Endodermal cell (in vitro differentiated cells): ENCODE measurements around the gene IFI30. TPM values are rescaled to one million over a fixed set of nuclear protein-coding genes. Genes with fewer than 3 reads are reported as not detected.

Experiments
- DNase-seq: peaks from one replicate; pipeline ENCODE4 v3.0.0-alpha.2; 2017
- H3K27ac ChIP-seq: 2 replicates; pipeline ENCODE4 v1.5.1; 2013; ENCODE audit warnings: mild to moderate bottlenecking, low read depth, low read length, moderate library complexity
- H3K27me3 ChIP-seq: 2 replicates; pipeline ENCODE4 v1.6.1; 2013; ENCODE audit warnings: mild to moderate bottlenecking, low read length, moderate library complexity; ENCODE audit not compliant: insufficient read depth, control insufficient read depth, poor library complexity, severe bottlenecking
- H3K36me3 ChIP-seq: 2 replicates; pipeline ENCODE4 v1.7.0; 2013; ENCODE audit warnings: mild to moderate bottlenecking, low read length, moderate library complexity; ENCODE audit not compliant: control insufficient read depth, insufficient read depth
- H3K4me1 ChIP-seq: one replicate; pipeline ENCODE4 v1.7.0; 2013; ENCODE audit warnings: low read length; ENCODE audit not compliant: control insufficient read depth, insufficient read depth
- H3K4me3 ChIP-seq: 2 replicates; pipeline ENCODE4 v1.5.1; 2013; ENCODE audit warnings: mild to moderate bottlenecking, low read length, moderate library complexity
- H3K9ac ChIP-seq: 2 replicates; pipeline ENCODE4 v1.6.1; 2013; ENCODE audit warnings: mild to moderate bottlenecking, low read length, moderate library complexity; ENCODE audit not compliant: poor library complexity, severe bottlenecking; ENCODE audit errors: extremely low read depth
- H3K9me3 ChIP-seq: 2 replicates; pipeline ENCODE4 v1.6.1; 2013; ENCODE audit warnings: mild to moderate bottlenecking, low read length, moderate library complexity; ENCODE audit not compliant: control insufficient read depth
- H3K27ac Mint-ChIP-seq: 2 replicates; pipeline ENCODE4 v1.8.0; 2020; ENCODE audit warnings: mixed read lengths
- H3K27me3 Mint-ChIP-seq: 2 replicates; pipeline ENCODE4 v1.8.0; 2021; ENCODE audit warnings: mild to moderate bottlenecking, mixed read lengths; ENCODE audit not compliant: insufficient read depth
- H3K36me3 Mint-ChIP-seq: 2 replicates; pipeline ENCODE4 v1.8.0; 2020; ENCODE audit warnings: low read depth, mixed read lengths
- H3K4me1 Mint-ChIP-seq: 2 replicates; pipeline ENCODE4 v1.8.0; 2020; ENCODE audit warnings: mixed read lengths
- H3K4me3 Mint-ChIP-seq: 2 replicates; pipeline ENCODE4 v1.8.0; 2020; ENCODE audit warnings: mild to moderate bottlenecking, moderate library complexity, mixed read lengths
- H3K9me3 Mint-ChIP-seq: 2 replicates; pipeline ENCODE4 v1.8.0; 2020; ENCODE audit warnings: mild to moderate bottlenecking, mixed read lengths
- WGBS, 2 experiments: methylation state at CpG; one replicate each; pipeline versions ENCODE4 v1.1.5 to v1.1.7; 2013; ENCODE audit warnings: missing lambda C conversion rate in 2 of 2, mixed read lengths in 1 of 2; ENCODE audit not compliant: insufficient coverage in 1 of 2, insufficient read length in 1 of 2; 5-methylcytosine and 5-hydroxymethylcytosine counted together
- total RNA-seq, 2 donors: library from RNA; stranded (reverse); fragmentation: NEBNext Ultra II Directional in 1 of 2; extraction: Animal tissue kit (Norgen Biotek cat#: 25700) in 1 of 2; gene quantifications; 2 replicates in 1 of 2; 3 replicates in 1 of 2; pipeline ENCODE4 v1.2.1, GENCODE V29; 2021
- TF ChIP-seq, protein P1 (sequence below): fragments of 200-600 bp; sonication (generic); conservative IDR thresholded peaks from 2 replicates; pipeline ENCODE4 v1.5.0; 2021; ENCODE audit warnings: antibody characterized with exemption, mild to moderate bottlenecking

Gene IFI30
- total RNA-seq, 2 donors from 2014 or later = 10.6 to 11.0 TPM

GRCh38 chr19:18167011-18167410 is 6.6 kb upstream of the IFI30 start:
- Histone ChIP-seq H3K9me3 (no peaks in the 10 kb centered on the region), H3K27me3 (no peaks in the 10 kb centered on the region), H3K36me3 (peaks cover 43% of the 10 kb centered on the region), H3K9ac (no peak overlapping the region), H3K4me1 (no peaks in the 10 kb centered on the region), H3K27ac (no peak overlapping the region), H3K4me3 (no peak overlapping the region)
- H3K4me1 Mint-ChIP-seq = no peaks in the 10 kb centered on the region
- no peak for DNase-seq
- H3K27ac Mint-ChIP-seq = no peak overlapping the region
- no peak overlapping the region for H3K4me3 Mint-ChIP-seq
- no peaks in the 10 kb centered on the region for H3K9me3 Mint-ChIP-seq
- TF ChIP-seq, protein P1, sequence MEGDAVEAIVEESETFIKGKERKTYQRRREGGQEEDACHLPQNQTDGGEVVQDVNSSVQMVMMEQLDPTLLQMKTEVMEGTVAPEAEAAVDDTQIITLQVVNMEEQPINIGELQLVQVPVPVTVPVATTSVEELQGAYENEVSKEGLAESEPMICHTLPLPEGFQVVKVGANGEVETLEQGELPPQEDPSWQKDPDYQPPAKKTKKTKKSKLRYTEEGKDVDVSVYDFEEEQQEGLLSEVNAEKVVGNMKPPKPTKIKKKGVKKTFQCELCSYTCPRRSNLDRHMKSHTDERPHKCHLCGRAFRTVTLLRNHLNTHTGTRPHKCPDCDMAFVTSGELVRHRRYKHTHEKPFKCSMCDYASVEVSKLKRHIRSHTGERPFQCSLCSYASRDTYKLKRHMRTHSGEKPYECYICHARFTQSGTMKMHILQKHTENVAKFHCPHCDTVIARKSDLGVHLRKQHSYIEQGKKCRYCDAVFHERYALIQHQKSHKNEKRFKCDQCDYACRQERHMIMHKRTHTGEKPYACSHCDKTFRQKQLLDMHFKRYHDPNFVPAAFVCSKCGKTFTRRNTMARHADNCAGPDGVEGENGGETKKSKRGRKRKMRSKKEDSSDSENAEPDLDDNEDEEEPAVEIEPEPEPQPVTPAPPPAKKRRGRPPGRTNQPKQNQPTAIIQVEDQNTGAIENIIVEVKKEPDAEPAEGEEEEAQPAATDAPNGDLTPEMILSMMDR = no peak
- H3K27me3 Mint-ChIP-seq = no peaks in the 10 kb centered on the region
- H3K36me3 Mint-ChIP-seq = peaks cover 62% of the 10 kb centered on the region
- 96% methylated on average over 20 to 21 of the region's 21 CpGs for WGBS, 2 experiments

- TF ChIP-seq, protein P1 = peak; percentile 84
- peaks cover 57% of the 10 kb centered on the region for H3K36me3 Mint-ChIP-seq
- H3K27me3 Mint-ChIP-seq = no peaks in the 10 kb centered on the region
- Histone ChIP-seq H3K4me3 (no peak overlapping the region), H3K9ac (no peak overlapping the region), H3K27ac (no peak overlapping the region), H3K27me3 (no peaks in the 10 kb centered on the region), H3K36me3 (peaks cover 34% of the 10 kb centered on the region), H3K9me3 (no peaks in the 10 kb centered on the region), H3K4me1 (no peaks in the 10 kb centered on the region)
- DNase-seq = peak; percentile 84
- H3K4me1 Mint-ChIP-seq = no peaks in the 10 kb centered on the region
- WGBS, 2 experiments = 77 to 92% methylated on average over 8 to 14 of the region's 14 CpGs
- no peak overlapping the region for H3K4me3 Mint-ChIP-seq
- H3K9me3 Mint-ChIP-seq = no peaks in the 10 kb centered on the region
- H3K27ac Mint-ChIP-seq = peak overlapping the region; percentile 48
Observed at GRCh38 chr19:18167975-18168645, 5.5 kb upstream of the IFI30 start.

GRCh38 chr19:18168673-18169381 is 4.8 kb upstream of the IFI30 start:
- Histone ChIP-seq H3K4me1 (peaks cover 3% of the 10 kb centered on the region), H3K4me3 (no peak overlapping the region), H3K36me3 (peaks cover 29% of the 10 kb centered on the region), H3K9ac (no peak overlapping the region), H3K27ac (no peak overlapping the region), H3K27me3 (peaks cover 1% of the 10 kb centered on the region), H3K9me3 (no peaks in the 10 kb centered on the region)
- no peak overlapping the region for H3K27ac Mint-ChIP-seq
- H3K36me3 Mint-ChIP-seq = peaks cover 51% of the 10 kb centered on the region
- no peak for DNase-seq
- no peaks in the 10 kb centered on the region for H3K9me3 Mint-ChIP-seq
- WGBS, 2 experiments = 95 to 97% methylated on average over 48 to 66 of the region's 66 CpGs
- no peak overlapping the region for H3K4me3 Mint-ChIP-seq
- no peaks in the 10 kb centered on the region for H3K4me1 Mint-ChIP-seq
- no peaks in the 10 kb centered on the region for H3K27me3 Mint-ChIP-seq
- TF ChIP-seq, protein P1 = no peak
